D721Med (cell line): ENCODE data around the gene FGD2.
A peak's percentile ranks its signal among the peaks of the same experiment; 100 is the strongest.

Experiments used
- DNase-seq: peaks from one replicate; pipeline ENCODE4 v3.0.0; 2011; ENCODE audit warnings: low spot score; ENCODE audit not compliant: insufficient read length
- FAIRE-seq: peaks from 2 replicates; lab custom pipeline; 2011; peaks lifted over from hg19 to GRCh38; lab: Jason Lieb, UNC
- CTCF ChIP-seq: IDR thresholded peaks from 2 replicates; pipeline ENCODE4 v1.5.1; 2012; ENCODE audit warnings: mild to moderate bottlenecking, control low read depth; ENCODE audit not compliant: insufficient read depth; ENCODE audit errors: missing control alignments

Gene FGD2

GRCh38 chr6:37048851-37049757 is 43.6 kb downstream of the FGD2 start:
- TF ChIP-seq CTCF: no peak
- FAIRE-seq (no peak), DNase-seq (no peak)

GRCh38 chr6:37049758-37050044 is 44.2 kb downstream of the FGD2 start:
- no peak for DNase-seq
- no peak for TF ChIP-seq CTCF
- no peak for FAIRE-seq

- FAIRE-seq (no peak), DNase-seq (no peak)
- no peak for TF ChIP-seq CTCF
Measured at GRCh38 chr6:37050045-37050853, 44.8 kb downstream of the FGD2 start.

GRCh38 chr6:37050854-37051137 is 45.3 kb downstream of the FGD2 start:
- no peak for TF ChIP-seq CTCF
- DNase-seq (no peak), FAIRE-seq (no peak)

GRCh38 chr6:37051138-37052026 is 45.9 kb downstream of the FGD2 start:
- peak; percentile 90 for TF ChIP-seq CTCF
- DNase-seq (peak; percentile 93), FAIRE-seq (no peak)

- TF ChIP-seq CTCF: no peak
- no peak for DNase-seq
- no peak for FAIRE-seq
Measured at GRCh38 chr6:37052027-37052628, 46.7 kb downstream of the FGD2 start.
